GM21825 (cell line): ENCODE data around the gene EHHADH.

Experiments
- ATAC-seq: cut with Tn5 transposase; IDR thresholded peaks from one replicate; pipeline ENCODE4 v1.9.1; 2021; ENCODE audit warnings: mild to moderate bottlenecking, moderate library complexity; ENCODE audit not compliant: unreplicated experiment

Gene EHHADH

DNA sequence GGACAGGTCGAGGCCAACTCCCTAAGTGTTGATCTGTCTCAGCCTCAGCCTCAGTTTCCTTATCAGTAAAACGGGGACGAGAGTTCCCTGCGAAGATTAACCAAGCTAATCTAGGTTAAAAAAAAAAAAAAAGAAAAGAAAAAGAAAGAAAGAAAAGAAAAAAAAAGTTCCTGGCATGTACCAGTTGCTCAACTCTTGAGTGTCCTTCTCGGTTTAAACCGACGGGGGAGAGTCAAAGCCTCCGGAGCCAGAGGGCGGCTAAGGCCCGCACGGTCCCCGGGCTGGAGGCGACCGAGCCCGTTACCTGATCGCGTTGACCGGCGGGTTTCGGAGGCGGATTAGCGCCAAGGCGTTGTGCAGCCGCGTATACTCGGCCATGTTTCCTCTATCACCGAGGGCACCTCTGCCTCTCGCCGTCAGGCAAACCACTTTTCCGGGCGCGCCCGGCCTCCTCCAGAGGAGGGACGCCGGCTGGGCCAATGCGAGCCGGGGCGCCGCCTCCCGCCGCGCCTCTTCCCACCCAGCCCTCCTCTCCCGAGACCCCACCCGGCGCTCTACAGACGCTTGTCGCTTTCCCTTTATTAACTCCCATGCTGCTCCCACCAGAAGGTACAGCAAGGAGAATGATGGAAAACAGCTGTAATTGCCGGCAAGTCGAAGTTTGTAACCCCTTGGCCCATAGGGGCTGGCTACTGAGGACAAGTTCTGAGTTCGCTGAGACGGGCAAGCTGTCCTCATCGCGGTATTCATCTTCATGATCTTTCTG lies at the start of gene EHHADH:
Gene EHHADH, minus strand, starts transcription at position 405 of the 766 bp plus-strand sequence. Its CDS starts 27 bp downstream, at position 378.
- peak; percentile 97 for ATAC-seq

DNA sequence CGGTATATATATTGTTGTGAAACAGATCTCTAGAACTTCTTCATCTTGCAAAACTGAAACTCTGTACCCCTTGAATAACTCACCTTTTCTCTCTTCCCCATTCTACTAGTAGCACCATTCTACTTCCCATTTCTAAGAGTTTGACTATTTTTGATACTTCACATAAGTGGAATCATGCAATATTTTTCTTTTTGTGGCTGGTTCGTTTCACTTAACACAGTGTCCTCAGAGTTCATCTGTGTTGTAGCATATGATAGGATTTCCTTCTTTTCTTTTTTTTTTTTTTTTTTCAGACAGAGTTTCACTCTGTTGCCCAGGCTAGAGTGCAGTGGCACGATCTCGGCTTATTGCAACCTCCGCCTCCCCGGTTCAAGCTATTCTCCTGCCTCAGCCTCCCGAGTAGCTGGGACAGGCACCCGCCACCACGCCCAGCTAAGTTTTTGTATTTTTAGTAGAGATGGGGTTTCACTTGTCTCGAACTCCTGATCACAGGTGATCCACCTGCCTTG lies 46.1 kb upstream of the EHHADH start:
- ATAC-seq = peak; percentile 88

DNA sequence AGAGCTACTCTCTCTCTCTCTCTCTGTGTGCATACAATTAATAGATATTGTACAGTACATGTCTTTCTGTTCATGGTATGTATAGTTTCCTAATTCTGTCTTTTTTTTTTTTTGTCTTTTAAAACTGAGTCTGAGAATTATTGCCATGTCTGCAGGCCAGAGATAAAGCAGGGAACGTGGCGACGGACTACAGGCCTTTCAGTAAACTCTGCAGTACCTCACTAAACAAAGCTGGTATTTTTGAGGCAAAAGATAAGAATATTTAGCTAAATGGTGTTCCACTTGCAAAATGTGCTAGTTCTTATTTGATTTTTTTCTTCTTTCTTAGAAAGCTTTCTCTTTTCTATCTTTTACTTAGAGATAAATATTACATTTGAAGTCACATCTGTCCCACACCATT lies 44.0 kb upstream of the EHHADH start:
- no peak for ATAC-seq

DNA sequence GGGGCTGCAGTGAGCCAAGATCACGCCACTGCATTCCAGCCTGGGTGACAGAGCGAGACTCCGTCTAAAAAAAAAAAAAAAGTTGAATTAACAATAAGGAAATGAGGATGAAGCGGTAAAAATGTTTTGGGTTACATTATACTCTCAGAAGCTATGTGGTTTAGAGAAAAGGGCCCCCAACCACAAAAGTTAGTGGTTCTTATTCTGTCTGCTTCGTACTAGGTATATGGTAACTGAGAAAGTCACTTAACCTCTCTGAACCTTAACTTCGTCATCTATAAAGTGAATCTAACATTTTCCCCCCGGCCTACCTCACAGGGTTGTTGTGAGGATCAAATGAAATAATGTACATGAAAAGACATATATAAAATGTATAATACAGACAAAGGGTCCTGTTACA lies 38.4 kb upstream of the EHHADH start:
- ATAC-seq = no peak

DNA sequence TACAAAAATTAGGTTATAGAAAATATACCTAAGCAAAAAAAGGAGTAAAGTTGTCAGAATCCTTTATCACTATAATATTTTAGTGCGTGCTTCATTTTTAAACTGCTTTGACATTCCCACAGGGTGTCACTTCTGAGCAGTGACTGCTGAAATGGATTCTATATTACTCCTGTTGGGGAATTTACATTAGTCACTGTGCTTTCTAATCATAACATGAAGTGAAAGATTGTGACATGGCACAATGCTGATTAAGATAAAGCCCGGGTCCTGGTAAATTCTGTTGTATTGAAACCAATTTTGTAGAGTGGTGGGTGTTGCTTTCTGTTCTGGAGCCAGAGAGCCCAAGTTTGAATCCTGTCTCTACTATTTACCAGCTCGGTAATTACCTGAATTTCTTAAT lies 36.4 kb upstream of the EHHADH start:
- ATAC-seq = no peak

DNA sequence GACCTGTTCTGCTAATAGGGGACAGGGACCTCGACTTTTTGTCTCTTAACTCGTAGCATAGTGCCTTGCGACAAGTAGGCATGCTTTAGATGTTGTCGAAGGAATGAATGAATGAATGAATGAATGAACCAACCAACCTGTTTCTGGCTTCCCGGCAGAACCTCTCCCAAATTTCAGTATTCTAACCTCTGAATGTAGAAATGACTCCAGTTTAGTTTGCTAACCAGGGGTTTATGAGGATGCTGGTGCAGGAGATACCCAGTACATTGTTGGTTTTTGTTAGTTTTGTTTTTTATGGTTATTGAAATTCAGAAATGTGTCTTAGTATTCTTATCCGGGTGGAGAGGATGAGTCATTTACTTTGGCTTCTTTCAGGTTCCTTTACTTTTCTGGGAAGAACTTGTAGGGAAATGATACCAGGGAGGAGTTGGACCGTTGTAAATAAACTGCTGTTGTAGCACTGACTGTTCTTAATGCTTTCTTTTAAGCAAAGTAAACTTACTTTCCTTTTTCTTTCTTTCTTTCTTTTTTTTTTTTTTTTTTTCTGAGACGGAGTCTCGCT lies 29.6 kb upstream of the EHHADH start:
- peak; percentile 2 for ATAC-seq

DNA sequence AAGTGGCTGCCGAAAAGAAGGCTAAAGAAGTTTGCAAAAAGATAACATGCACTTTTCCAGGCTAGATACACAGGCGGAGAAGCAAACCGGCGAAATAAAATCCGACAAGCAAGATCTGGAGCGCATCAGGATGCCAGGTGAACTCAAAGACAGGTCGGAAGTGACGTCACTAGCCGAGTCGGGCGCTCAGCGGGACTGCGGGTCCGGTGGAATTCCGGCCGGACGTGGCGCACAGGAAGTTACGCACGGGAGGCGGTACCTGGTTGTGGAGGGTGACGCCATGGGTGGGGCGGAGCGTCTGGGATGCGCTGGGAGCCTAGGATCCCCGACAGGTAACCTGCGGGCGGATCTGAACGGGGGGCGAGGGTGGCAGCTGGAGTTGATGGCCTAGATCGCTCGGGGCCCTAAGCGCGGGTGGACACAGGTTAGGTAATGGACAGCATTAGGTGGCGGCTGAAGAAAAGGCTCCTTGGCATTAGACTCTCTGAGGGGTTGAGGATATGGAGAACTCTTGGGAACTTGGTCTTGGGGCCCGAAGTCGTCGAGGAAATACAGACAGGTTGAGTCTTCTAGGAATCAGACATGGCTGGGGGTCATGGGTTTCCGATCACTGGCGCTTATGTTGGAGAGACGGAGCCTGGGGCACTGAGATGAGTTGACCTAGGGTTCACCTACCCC lies 29.0 kb upstream of the EHHADH start:
- peak; percentile 99 for ATAC-seq

DNA sequence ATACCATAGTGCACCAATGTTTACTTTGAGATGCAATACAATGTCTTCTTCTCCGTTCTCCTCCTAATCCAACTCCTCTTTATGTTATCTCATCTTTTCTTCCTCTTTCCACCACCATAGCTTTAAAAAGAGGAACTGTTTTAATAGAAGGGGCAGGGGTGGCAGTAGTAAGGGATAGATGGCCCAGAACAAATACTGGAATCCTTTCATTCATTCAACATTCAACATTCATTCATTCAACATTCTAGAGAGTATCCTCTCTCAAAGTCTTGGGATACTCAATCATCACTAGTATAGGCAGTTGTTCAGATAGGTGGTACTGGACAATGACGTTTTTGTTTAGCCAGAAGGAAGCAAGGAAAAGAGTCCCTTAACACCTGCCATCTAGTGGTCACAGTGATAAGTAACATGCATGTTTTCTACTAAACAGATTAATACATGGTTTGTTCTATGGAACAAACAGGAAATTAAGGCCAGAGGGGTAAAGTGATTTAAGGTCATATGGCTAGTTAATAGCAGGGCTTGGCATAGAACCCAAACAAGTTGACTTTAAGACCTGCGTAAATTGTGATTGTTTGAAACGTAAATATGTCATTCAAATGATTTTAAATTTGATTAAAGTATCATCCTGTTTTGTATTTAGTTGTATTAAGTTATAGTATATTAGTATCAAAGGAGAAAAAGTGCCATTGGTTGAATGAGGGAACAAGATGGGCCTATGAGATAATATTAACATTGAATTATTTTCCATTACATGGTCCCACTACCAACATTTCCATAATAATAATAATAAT lies 26.9 kb upstream of the EHHADH start:
- no peak for ATAC-seq

DNA sequence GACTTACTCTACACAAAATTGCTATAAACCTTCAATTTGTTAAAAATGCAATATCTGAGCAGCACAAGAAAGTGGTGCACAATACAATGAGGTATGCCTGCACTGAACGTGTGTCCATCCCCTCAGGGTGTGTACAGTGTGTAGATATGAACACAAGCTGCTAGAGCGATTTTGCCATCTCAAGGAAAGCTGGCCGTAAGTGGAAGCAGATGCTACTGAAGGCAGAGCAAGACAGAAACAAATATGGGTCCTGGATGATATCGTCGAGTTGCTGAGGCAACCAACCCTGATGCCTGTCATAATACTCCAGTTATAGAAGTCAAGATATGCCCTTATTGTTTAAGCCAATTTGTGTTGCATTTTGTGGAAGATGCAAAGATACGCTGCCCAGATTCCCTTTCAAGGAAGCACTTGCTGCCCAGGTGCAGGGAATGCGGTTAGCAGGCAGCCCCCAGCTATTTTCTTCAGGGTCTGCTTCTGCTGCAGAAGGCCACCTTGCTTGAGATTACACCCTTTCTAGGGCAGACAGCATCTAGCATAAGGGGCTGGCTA lies 25.8 kb upstream of the EHHADH start:
- ATAC-seq = no peak

DNA sequence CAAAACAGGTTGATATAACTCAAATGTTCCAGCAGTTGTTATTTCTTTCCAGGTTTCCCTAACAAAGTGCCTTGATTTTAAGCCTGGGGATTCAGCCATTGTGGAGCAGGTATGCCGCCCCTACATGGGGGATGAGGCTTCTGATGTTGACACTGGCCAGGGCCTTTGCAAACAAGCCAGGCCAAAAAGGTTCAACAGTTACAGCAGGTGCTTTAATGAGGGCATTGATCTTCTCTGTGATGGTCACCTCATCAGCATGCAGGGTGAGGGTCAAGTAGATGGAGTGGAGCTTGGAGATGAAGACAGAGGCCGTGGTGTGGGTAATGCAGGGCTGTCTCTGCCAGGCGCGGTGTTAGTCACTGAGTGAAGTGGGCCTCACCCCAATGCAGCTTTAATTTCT lies 22.6 kb upstream of the EHHADH start:
- ATAC-seq = no peak

DNA sequence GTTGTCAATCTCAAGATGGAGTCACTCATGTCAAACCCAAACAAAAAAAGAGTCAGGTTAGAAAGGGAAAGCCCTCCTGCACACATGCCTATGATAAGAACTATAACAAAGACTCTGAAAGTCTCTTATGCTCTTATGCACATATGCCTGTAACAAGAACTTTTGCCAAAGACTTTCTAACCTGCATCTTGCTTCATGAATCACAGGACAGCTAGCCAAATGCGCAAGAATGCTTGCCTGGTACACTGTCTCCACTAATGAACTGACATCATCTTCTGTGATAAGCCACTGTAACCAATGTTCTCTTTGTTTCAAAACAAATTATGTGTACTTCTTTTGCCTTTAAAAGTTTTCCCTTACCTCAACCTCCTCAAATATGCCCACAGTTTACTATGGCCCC lies 18.2 kb upstream of the EHHADH start:
- no peak for ATAC-seq

DNA sequence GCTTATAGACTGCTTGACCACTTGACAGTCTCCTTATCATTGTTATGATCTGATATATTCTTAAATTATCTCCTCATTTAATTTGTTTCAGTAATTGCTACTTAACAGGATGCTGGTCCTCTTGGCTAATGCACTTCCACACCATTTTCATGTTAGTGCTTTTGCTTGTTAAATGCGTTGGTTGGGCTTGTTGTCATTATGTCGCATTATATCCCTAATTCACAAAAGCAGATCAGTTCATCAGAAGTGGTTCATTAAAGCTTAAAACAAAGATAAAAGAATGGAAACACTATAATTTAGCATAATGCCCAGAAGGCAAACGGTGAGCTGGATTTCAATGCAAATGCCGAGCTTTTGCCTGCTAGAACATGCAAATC lies 17.1 kb upstream of the EHHADH start:
- ATAC-seq = no peak

DNA sequence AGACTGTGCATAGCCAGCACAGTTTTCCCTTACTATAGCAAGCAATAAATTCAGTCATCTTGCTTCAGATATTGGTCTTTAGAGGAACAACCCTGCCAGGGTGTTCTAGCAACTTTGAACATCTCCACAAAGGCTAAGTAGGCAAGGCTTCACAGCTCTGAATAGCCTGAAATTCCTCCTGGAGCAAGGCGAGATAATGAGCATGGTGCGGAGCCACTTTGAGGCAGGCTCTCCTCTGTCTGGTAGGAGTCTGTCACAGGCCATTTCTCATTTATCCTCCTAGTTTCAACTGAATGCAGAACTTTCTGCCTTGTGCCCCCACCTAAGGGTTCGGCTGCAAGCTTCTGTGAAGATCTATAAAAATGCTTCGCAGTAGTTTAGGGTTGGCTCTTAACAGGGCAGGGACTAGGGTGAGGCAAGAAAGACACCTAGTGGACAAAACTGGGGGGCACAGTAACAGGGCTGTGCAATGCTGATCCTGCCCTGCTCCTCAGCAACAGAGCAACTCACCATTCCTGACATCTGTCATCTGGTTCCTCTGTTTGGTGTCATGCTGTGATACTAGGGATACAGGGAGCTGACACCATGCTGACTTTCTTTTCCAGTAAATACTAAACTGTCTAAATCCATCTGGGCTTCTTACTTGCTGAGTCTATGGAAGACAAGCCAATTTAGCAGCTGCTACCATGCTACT lies 16.6 kb upstream of the EHHADH start:
- no peak for ATAC-seq

DNA sequence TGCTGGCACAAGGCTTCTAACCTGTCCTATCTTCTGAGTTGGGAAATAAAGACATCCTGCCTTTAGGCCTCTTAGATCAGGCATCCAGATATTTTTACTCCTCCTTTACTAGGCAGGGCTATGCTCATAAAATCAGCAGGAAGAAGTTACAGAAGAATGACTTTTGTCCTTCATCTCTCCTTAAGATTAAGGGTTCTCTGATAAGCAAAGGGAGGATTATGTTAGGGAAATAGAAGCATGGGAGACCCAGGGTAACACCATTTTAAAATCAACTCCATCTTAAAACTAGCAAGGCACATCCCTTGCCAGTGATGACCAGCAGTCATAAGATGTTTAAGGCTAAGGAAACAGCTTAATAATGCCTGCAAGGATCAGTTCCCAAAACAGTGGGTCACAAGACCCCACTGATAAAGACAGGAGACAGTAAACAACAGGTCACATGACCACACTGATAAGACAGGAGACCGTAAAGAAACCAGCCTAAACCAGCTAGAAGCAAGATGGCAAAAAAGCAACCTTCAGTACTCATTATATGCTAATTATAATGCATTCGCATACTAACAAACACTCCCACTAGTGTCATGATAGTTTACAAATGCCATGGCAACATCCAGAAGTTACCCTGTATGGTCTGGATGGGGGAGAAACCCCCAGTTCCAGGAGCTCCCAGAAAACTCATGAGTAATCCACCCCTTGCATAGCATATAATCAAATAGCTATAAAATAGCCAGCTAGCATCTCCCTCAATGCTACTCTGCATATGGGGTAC lies 14.5 kb upstream of the EHHADH start:
- no peak for ATAC-seq

DNA sequence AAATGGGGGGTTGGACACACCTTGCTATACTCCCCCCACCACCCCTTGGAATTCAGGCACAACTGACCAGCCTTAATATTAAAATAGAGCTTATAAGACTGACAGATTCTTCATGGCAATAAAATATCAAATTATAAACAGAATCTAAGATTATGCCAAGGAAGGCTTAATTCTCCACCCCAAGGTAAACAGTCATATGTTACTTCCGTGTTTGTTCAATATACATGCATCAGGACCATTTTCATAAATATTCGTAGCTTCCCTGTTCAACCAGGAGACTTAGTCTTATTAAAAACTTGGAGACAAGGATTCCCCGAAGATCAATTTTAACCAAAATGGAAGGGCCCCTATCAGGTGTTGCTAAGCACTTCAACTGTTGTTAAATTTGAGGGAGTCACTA lies 13.3 kb upstream of the EHHADH start:
- ATAC-seq = no peak

DNA sequence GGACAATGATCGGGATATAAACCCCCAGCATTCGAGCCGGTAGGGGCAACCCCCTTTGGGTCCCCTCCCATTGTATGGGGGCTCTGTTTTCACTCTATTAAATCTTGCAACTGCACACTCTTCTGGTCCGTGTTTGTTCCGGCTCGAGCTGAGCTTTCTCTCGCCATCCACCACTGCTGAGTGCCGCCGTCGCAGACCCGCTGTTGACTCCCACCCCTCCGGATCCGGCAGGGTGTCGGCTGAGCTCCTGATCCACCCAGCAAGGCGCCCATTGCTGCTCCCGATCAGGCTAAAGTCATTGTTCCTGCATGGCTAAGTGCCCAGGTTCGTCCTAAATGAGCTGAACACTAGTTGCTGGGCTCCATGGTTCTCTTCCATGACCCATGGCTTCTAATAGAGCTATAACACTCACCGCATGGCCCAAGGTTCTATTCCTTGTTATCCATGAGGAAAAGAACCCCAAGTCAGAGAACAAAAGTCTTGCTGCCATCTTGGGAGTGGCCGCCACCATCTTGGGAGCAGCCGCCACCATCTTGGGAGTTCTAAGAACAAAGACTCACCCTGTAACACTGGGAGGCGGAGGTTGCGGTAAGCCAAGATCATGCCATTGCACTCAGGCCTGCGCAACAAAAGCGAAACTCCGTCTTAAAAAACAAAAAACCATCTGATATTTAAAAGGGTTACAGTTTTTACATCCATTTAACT lies 11.2 kb upstream of the EHHADH start:
- ATAC-seq = no peak

DNA sequence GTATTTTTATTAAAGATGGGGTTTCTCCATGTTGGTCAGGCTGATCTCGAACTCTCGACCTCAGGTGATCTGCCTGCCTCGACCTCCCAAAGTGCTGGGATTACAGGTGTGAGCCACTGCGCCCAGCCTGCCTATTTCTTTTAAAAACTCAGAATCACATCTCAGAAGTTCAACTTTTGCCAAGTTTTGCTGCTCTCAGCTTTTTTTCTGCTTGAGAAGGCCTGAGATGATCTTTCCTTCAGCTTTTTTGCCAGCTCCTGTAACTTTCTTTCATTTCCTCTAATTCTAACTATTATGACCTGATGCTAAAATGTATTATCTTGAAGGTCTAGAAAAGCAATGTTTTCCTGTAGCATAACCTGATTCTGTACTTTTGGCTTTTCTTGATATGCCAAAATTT lies 9.6 kb upstream of the EHHADH start:
- ATAC-seq = no peak

DNA sequence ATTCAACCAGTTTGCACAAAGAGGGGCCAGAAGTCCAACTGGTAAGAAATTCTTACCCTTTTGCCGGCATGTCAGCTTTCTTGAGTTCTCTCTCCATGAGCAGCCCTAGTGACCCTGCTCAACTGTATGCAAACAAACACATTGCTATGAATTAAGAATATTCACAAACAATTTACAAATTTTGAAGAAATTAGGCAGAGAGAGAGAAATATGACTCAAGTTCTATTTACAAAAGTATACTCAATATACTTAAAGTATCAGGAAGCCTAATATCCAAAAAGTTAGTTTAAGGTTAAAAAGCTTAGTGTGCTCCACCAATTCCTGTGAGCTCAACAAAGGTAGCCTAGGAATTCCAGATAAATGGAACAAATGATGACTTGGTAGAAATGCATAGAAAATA lies 3.5 kb upstream of the EHHADH start:
- no peak for ATAC-seq

DNA sequence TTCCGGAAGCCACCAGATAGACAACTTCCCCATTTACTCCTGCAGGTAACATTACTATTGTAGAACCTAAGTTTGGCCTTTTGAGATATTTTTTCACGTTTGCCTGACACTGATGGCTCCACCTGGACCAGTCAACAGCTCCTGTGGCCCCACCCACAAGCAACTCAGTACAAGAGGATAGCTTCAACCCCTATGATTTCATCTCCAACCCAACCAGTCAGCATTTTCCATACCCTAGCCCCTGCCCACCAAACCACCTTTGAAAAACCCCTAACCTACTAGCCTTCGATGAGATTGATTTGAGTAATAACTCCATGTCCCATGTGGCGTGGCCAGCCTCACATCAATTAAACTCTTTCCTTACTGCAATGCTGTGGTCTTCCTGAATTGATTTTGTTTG lies 950 bp upstream of the EHHADH start:
- ATAC-seq = no peak
